ENCODE results near the gene TAF10.

Gene TAF10

GRCh38 chr11:6650980-6651379 is 39.0 kb upstream of the TAF10 start:
- no peak for FAIRE-seq
- DNase-seq (ENCODE audit: insufficient read length, low spot score), result no peak
- TF ChIP-seq, protein P1, sequence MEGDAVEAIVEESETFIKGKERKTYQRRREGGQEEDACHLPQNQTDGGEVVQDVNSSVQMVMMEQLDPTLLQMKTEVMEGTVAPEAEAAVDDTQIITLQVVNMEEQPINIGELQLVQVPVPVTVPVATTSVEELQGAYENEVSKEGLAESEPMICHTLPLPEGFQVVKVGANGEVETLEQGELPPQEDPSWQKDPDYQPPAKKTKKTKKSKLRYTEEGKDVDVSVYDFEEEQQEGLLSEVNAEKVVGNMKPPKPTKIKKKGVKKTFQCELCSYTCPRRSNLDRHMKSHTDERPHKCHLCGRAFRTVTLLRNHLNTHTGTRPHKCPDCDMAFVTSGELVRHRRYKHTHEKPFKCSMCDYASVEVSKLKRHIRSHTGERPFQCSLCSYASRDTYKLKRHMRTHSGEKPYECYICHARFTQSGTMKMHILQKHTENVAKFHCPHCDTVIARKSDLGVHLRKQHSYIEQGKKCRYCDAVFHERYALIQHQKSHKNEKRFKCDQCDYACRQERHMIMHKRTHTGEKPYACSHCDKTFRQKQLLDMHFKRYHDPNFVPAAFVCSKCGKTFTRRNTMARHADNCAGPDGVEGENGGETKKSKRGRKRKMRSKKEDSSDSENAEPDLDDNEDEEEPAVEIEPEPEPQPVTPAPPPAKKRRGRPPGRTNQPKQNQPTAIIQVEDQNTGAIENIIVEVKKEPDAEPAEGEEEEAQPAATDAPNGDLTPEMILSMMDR (IDR thresholded peaks at IDR 0.05; ENCODE audit: insufficient read depth, missing control alignments), result no peak

DNA sequence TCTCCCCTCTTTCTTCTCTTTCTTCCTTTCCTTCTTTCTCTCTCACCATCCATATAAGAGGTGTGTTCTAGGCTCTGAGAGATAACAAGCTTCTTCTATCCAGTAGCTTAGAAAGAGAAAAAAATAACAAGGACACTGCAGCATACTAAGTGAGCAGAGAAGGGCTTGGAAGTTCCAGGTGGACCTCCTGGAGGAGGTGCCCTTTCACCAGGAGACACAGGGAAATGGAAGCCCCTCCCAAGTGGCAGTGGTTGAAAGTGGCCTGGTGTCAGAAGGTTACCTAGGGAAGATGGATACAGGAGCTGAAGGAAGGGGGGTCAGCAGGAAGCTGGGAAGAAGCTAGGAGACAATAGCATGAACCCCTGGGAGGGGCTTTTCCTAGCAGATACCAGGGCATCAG is 38.1 kb upstream of the TAF10 start:
- FAIRE-seq (no peak), DNase-seq (ENCODE audit: insufficient read length, low spot score) (no peak)
- TF ChIP-seq, protein P1 (IDR thresholded peaks at IDR 0.05; ENCODE audit: insufficient read depth, missing control alignments), result no peak

GRCh38 chr11:6648501-6648900 is 36.5 kb upstream of the TAF10 start:
- TF ChIP-seq, protein P1 (IDR thresholded peaks at IDR 0.05; ENCODE audit: insufficient read depth, missing control alignments), result no peak
- FAIRE-seq (no peak), DNase-seq (ENCODE audit: insufficient read length, low spot score) (no peak)

- TF ChIP-seq, protein P1 (IDR thresholded peaks at IDR 0.05; ENCODE audit: insufficient read depth, missing control alignments), result no peak
- DNase-seq (ENCODE audit: insufficient read length, low spot score), result no peak
- no peak for FAIRE-seq
These were observed 35.8 kb upstream of the TAF10 start for GRCh38 chr11:6647836-6648235.

DNA sequence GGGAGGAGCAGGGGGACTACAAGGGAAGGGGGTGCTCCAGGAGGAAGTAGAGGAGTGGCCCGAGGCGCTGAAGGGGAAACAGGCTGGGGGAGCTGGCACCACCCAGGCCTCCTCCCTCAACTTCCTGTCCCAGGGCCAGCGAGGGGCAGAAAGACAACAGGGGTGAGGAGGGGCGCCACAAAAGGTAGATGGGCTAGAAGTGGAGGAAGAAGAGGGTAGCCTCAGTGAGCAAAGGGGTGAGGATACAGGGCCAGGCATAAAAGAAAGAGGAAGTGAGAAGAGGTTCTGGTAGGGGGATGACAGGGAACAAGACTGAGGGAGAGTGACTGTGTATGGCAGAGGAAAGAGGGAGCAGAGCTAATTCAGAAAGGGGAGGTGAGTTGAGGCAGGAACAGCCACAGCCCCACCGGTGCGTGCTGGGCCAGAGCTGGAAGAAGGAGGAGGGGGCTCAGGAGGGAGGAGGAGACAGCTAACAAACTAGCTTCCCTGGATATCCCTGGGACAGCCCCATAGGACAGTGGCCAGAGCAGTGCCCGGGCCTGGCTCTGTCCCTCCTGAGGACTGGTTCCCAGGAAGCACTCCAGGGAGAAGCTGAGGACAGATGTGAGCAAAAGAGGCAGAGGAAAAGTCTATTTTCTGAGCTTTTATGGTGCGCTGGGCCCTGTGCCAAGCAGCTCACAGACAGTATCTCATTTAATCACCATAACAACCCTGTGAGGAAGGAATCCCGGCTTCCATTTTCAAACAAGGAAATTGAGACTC is 35.1 kb upstream of the TAF10 start:
- FAIRE-seq (no peak), DNase-seq (ENCODE audit: insufficient read length, low spot score) (no peak)
- TF ChIP-seq, protein P1 (IDR thresholded peaks at IDR 0.05; ENCODE audit: insufficient read depth, missing control alignments), result no peak

GRCh38 chr11:6646576-6646917 is 34.5 kb upstream of the TAF10 start:
- no peak for DNase-seq (ENCODE audit: insufficient read length, low spot score)
- no peak for FAIRE-seq
- TF ChIP-seq, protein P1 (IDR thresholded peaks at IDR 0.05; ENCODE audit: insufficient read depth, missing control alignments), result no peak

DNA sequence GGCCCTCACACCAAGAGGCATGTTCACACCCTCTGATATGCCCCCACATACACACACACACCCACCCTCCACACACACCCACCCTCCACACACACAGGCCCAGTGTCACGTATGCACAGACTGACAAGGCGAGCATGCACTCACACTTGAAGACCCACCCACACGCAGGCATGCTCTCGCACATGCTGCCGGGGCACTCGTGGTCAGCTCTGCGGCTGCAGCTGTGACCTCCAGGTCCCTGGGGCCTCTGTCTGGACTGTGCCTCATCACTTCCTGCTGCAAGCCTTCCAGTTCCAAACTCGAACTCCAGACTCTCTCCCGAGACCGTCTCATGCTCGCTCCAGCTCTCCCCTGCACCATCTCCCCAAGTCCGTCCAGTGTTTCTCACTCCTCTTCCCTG is 34.1 kb upstream of the TAF10 start:
- TF ChIP-seq, protein P1 (IDR thresholded peaks at IDR 0.05; ENCODE audit: insufficient read depth, missing control alignments), result no peak
- no peak for DNase-seq (ENCODE audit: insufficient read length, low spot score)
- no peak for FAIRE-seq

Measured in D721Med (cell line).